ENCODE results near the gene TGIF1.
"Not testable (repeated sequence)": the region's sequence is repeated elsewhere in the genome, so short reads cannot be mapped to it uniquely, and the experiment has no call there.

TGIF1 gene

GRCh38 chr18:3457261-3457724 is 7.3 kb downstream of the TGIF1 start:
- no peak for DNase-seq

- DNase-seq: no peak
Observed at GRCh38 chr18:3458378-3458777, 8.4 kb downstream of the TGIF1 start.

- peak in 1 of 2 experiments; percentile 34 for DNase-seq
Observed at GRCh38 chr18:3458952-3459853, 9.2 kb downstream of the TGIF1 start.

- no peak for DNase-seq
Observed at GRCh38 chr18:3460823-3461398, 10.9 kb downstream of the TGIF1 start.

GRCh38 chr18:3461704-3462103 is 11.7 kb downstream of the TGIF1 start:
- no peak for DNase-seq

GRCh38 chr18:3463051-3463450 is 13.1 kb downstream of the TGIF1 start:
- no peak for DNase-seq

GRCh38 chr18:3466045-3466444 is 16.1 kb downstream of the TGIF1 start:
- peak; percentile 50 for DNase-seq

- no peak for DNase-seq
Observed at GRCh38 chr18:3466872-3467271, 16.9 kb downstream of the TGIF1 start.

- no peak for DNase-seq
Observed at GRCh38 chr18:3468066-3468705, 18.2 kb downstream of the TGIF1 start.

- DNase-seq: no peak
Observed at GRCh38 chr18:3468833-3469232, 18.9 kb downstream of the TGIF1 start.

- DNase-seq: no peak
Observed at GRCh38 chr18:3471141-3471648, 21.2 kb downstream of the TGIF1 start.

- not testable (repeated sequence) for DNase-seq
Observed at GRCh38 chr18:3472121-3472520, 22.1 kb downstream of the TGIF1 start.

GRCh38 chr18:3472681-3473544 is 22.9 kb downstream of the TGIF1 start:
- DNase-seq: no peak

GRCh38 chr18:3478262-3478978 is 28.4 kb downstream of the TGIF1 start:
- DNase-seq: no peak

- no peak for DNase-seq
Observed at GRCh38 chr18:3479978-3480509, 30.1 kb downstream of the TGIF1 start.

- no peak for DNase-seq
Observed at GRCh38 chr18:3480827-3481573, 31.0 kb downstream of the TGIF1 start.

GRCh38 chr18:3481696-3482210 is 31.8 kb downstream of the TGIF1 start:
- peak in 1 of 2 experiments; percentile 10 for DNase-seq

GRCh38 chr18:3482258-3482657 is 32.3 kb downstream of the TGIF1 start:
- no peak for DNase-seq

- DNase-seq: no peak
Observed at GRCh38 chr18:3485153-3486149, 35.5 kb downstream of the TGIF1 start.
